Measurements from ENCODE around the gene PTPRT.

DNA sequence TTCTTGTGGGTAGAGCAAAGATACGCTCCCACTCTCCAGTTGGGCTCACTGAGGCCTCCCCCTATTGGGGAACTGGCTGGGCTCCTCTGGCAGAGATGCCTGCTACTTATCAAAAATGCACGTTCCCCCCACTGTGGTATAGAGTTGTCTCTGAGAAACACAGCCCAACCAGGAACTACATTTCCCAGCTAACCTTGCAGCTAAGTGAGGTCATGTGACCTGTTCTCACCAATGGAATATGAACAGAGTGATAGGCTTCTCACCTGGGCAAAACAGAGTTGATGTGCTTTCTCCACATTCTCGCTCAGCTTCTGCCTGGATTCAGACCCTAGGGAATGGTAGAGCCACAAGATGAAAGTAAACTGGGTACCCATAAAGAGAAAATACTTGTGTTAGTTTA lies 49.1 kb upstream of the PTPRT start:
- no peak for TF ChIP-seq REST (IDR thresholded peaks at IDR 0.05; ENCODE audit: insufficient read depth in 1 of 2, low read depth in 2 of 2, low read length in 1 of 2)
- TF ChIP-seq, protein P1, sequence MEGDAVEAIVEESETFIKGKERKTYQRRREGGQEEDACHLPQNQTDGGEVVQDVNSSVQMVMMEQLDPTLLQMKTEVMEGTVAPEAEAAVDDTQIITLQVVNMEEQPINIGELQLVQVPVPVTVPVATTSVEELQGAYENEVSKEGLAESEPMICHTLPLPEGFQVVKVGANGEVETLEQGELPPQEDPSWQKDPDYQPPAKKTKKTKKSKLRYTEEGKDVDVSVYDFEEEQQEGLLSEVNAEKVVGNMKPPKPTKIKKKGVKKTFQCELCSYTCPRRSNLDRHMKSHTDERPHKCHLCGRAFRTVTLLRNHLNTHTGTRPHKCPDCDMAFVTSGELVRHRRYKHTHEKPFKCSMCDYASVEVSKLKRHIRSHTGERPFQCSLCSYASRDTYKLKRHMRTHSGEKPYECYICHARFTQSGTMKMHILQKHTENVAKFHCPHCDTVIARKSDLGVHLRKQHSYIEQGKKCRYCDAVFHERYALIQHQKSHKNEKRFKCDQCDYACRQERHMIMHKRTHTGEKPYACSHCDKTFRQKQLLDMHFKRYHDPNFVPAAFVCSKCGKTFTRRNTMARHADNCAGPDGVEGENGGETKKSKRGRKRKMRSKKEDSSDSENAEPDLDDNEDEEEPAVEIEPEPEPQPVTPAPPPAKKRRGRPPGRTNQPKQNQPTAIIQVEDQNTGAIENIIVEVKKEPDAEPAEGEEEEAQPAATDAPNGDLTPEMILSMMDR (IDR thresholded peaks at IDR 0.05): no peak

All from Panc1 (cell line).